ENCODE measurements around the gene RARRES1.

DNA sequence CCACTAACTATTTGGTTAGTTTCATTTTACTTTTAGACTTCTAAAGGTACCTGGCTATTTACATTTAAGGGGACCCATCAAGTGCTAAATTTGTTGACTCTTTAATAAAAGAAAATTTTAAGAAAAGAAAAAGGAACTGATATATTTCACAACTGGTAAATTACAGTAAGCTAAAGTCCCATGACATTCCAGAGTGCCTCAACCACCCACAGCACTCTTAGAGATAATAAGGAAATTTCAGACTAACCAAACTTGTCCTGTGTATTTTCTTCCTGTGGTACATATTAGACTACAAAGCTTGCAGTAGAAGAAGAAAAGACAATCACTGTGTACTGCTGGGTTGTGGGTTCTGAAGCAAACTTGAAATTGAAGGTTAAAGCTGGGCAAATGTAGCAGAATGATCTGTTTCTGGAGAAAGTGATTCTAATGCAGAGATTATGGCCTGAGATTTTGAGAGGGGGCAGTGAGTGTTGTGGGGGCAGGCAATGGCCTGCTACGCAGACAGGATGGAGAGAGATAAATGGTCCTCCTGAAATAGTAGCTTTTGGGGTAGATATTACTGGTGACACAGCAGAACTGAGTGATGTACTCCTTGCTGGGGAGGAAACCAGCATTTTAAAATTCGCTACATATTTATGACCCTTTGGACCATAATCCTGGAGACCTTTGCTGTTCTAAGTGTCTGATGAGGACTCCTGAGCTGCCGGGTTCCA, 45.1 kb upstream of the RARRES1 start:
- TF ChIP-seq, protein P1, sequence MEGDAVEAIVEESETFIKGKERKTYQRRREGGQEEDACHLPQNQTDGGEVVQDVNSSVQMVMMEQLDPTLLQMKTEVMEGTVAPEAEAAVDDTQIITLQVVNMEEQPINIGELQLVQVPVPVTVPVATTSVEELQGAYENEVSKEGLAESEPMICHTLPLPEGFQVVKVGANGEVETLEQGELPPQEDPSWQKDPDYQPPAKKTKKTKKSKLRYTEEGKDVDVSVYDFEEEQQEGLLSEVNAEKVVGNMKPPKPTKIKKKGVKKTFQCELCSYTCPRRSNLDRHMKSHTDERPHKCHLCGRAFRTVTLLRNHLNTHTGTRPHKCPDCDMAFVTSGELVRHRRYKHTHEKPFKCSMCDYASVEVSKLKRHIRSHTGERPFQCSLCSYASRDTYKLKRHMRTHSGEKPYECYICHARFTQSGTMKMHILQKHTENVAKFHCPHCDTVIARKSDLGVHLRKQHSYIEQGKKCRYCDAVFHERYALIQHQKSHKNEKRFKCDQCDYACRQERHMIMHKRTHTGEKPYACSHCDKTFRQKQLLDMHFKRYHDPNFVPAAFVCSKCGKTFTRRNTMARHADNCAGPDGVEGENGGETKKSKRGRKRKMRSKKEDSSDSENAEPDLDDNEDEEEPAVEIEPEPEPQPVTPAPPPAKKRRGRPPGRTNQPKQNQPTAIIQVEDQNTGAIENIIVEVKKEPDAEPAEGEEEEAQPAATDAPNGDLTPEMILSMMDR (IDR thresholded peaks at IDR 0.05): no peak
- no peak for TF ChIP-seq POLR2AphosphoS5 (IDR thresholded peaks at IDR 0.05)
- TF ChIP-seq POLR2A (IDR thresholded peaks at IDR 0.05): no peak
- no peak for TF ChIP-seq EP300 (IDR thresholded peaks at IDR 0.05)

Data from sigmoid colon (tissue), 4 donors.